ENCODE data around the gene UMAD1. TPM values are rescaled to one million over a fixed set of nuclear protein-coding genes. Genes with fewer than 3 reads are reported as not detected.

UMAD1 gene
- polyA plus RNA-seq, 1 of the 3 experiments (the other 2 are of a cell fraction), result 13.9 TPM

- no peaks in the 10 kb centered on the region for H3K9me2 ChIP-seq
- no peaks in the 10 kb centered on the region for H3K79me2 ChIP-seq (ENCODE audit: insufficient read depth)
- no peaks in the 10 kb centered on the region for H4K20me1 ChIP-seq (ENCODE audit: insufficient read depth)
- H3K27ac ChIP-seq (ENCODE audit: low read depth in 2 of 2, low read length in 1 of 2), result peak overlapping the region in 1 of 2 experiments; percentile 96; a peak in 2 of 4 replicates
- no peak overlapping the region for H3K4me3 ChIP-seq (ENCODE audit: low read depth in 2 of 2, low read length in 1 of 2)
- DNase-seq, result no peak
- H2AFZ ChIP-seq (ENCODE audit: low read depth), result no peak overlapping the region
- no peaks in the 10 kb centered on the region for H3F3A ChIP-seq (replicated peaks; ENCODE audit: insufficient read depth)
- H3K27me3 ChIP-seq (ENCODE audit: insufficient read depth), result no peaks in the 10 kb centered on the region
- no peaks in the 10 kb centered on the region for H3K36me3 ChIP-seq (replicated peaks in 1 of 2; ENCODE audit: control insufficient read depth in 1 of 2, insufficient read depth in 2 of 2, low read length in 1 of 2)
- WGBS (ENCODE audit: low lambda C conversion rate), result 90% methylated on average over 3 of the region's 3 CpGs
- ChIA-PET CTCF (interaction anchor here (0.9 kb wide), 1 partner anchor 679 kb away, joined by 3 read pairs; no protein-coding TSS in a partner anchor), POLR2A (no interaction called here)
- no peak for TF ChIP-seq RAD21 (IDR thresholded peaks at IDR 0.05; ENCODE audit: low read length)
- H3K9me3 ChIP-seq, result no peaks in the 10 kb centered on the region
- H3K4me1 ChIP-seq (ENCODE audit: control insufficient read depth in 1 of 2, insufficient read depth in 2 of 2, low read depth in 1 of 2, low read length in 1 of 2), result peaks cover 0 to 27% of the 10 kb centered on the region in 2 experiments; a peak in 2 of 4 replicates
- no peak overlapping the region for H3K9ac ChIP-seq
- H3K4me2 ChIP-seq, result no peak overlapping the region
Measured at GRCh38 chr7:7617550-7617949, 23.0 kb upstream of the UMAD1 start.

DNA sequence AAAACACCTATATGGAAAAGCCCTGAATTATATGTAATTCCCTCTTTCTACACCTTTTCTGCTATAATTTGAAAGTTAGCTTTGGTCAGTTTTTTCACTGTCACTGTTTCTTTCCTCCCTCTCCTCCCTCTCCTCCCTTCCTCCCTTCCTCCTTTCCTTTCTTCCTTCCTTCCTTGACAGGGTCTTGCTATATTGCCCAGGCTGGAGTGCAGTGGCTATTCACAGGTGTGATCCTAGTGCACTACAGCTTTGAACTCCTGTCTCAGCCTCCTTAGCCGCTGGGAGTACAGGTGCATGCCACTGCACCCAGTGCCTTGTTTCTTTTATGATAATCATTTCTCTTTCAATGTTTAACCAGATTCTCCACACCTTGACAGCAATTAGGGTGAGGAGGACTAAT, 22.1 kb upstream of the UMAD1 start:
- Histone ChIP-seq H3K4me3 (ENCODE audit: low read depth in 2 of 2, low read length in 1 of 2) (no peak overlapping the region), H2AFZ (ENCODE audit: low read depth) (no peak overlapping the region), H3K27me3 (ENCODE audit: insufficient read depth) (no peaks in the 10 kb centered on the region), H3K79me2 (ENCODE audit: insufficient read depth) (no peaks in the 10 kb centered on the region), H3K4me2 (no peak overlapping the region), H3F3A (replicated peaks; ENCODE audit: insufficient read depth) (no peaks in the 10 kb centered on the region), H3K9me3 (no peaks in the 10 kb centered on the region), H3K27ac (ENCODE audit: low read depth in 2 of 2, low read length in 1 of 2) (peak overlapping the region in 1 of 2 experiments; percentile 96; a peak in 2 of 4 replicates), H4K20me1 (ENCODE audit: insufficient read depth) (no peaks in the 10 kb centered on the region), H3K9me2 (no peaks in the 10 kb centered on the region), H3K36me3 (replicated peaks in 1 of 2; ENCODE audit: control insufficient read depth in 1 of 2, insufficient read depth in 2 of 2, low read length in 1 of 2) (no peaks in the 10 kb centered on the region), H3K9ac (no peak overlapping the region), H3K4me1 (ENCODE audit: control insufficient read depth in 1 of 2, insufficient read depth in 2 of 2, low read depth in 1 of 2, low read length in 1 of 2) (peaks cover 0 to 19% of the 10 kb centered on the region in 2 experiments; a peak in 2 of 4 replicates)
- WGBS (ENCODE audit: low lambda C conversion rate), result 84% methylated on average over 1 of the region's 1 CpG
- no peak for DNase-seq
- CTCF ChIA-PET, result interaction anchor here (0.7 kb wide), 1 partner anchor 518 kb away, joined by 3 read pairs; no protein-coding TSS in a partner anchor
- TF ChIP-seq FOXJ3 (CRISPR knock-in tag; IDR thresholded peaks at IDR 0.05) (no peak), TCF12 (IDR thresholded peaks at IDR 0.05) (no peak), GABPA (IDR thresholded peaks at IDR 0.05; ENCODE audit: low read depth) (no peak), EP300 (IDR thresholded peaks at IDR 0.05; ENCODE audit: borderline replicate concordance in 1 of 2, low read depth in 1 of 2, low read length in 1 of 2) (no peak), ZBTB33 (IDR thresholded peaks at IDR 0.05; ENCODE audit: borderline replicate concordance, low read depth) (no peak), YY1 (IDR thresholded peaks at IDR 0.05; ENCODE audit: low read depth) (no peak), GATA2 (CRISPR knock-in tag; IDR thresholded peaks at IDR 0.05) (no peak), EZH2phosphoT487 (IDR thresholded peaks at IDR 0.05; ENCODE audit: borderline replicate concordance, low read depth) (no peak), PBX3 (IDR thresholded peaks at IDR 0.05) (no peak), MEF2A (IDR thresholded peaks at IDR 0.05; ENCODE audit: borderline replicate concordance, low read depth) (no peak), USF2 (IDR thresholded peaks at IDR 0.05; ENCODE audit: borderline replicate concordance, low read depth, low read length) (no peak)
- TF ChIP-seq, protein P1, sequence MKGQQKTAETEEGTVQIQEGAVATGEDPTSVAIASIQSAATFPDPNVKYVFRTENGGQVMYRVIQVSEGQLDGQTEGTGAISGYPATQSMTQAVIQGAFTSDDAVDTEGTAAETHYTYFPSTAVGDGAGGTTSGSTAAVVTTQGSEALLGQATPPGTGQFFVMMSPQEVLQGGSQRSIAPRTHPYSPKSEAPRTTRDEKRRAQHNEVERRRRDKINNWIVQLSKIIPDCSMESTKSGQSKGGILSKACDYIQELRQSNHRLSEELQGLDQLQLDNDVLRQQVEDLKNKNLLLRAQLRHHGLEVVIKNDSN (IDR thresholded peaks at IDR 0.05; ENCODE audit: borderline replicate concordance, low read depth), result no peak
- POLR2A ChIA-PET, result no interaction called here
